Left ventricle myocardium inferior (tissue), 1 donor: ENCODE measurements around the gene ABHD14A. TPM values are rescaled to one million over a fixed set of nuclear protein-coding genes. Genes with fewer than 3 reads are reported as not detected.

Source experiments
- DNase-seq: peaks from one replicate; pipeline ENCODE4 v3.0.0-alpha.2; 2020
- H3K27ac ChIP-seq: fragments of 200-600 bp; replicated peaks from 2 replicates; pipeline ENCODE4 v1.8.0; 2021
- H3K27me3 ChIP-seq: fragments of 200-600 bp; 2 replicates; pipeline ENCODE4 v1.8.0; 2021; ENCODE audit warnings: low read depth
- H3K36me3 ChIP-seq: fragments of 200-600 bp; 2 replicates; pipeline ENCODE4 v1.8.0; 2021
- H3K4me1 ChIP-seq: fragments of 200-600 bp; 2 replicates; pipeline ENCODE4 v1.8.0; 2021
- H3K4me3 ChIP-seq: fragments of 200-600 bp; 2 replicates; pipeline ENCODE4 v1.8.0; 2021; ENCODE audit warnings: mild to moderate bottlenecking, moderate library complexity
- H3K9me3 ChIP-seq: fragments of 200-600 bp; replicated peaks from 2 replicates; pipeline ENCODE4 v1.8.0; 2021
- intact Hi-C: fragments of 100-400 bp; cut with micrococcal nuclease; formaldehyde crosslinking; loops from one replicate; pipeline ENCODE4 v1.11.0; 2022
- total RNA-seq: library from RNA; stranded (reverse); fragmentation: NEBNext Ultra II Directional; extraction: Animal tissue kit (Norgen Biotek cat#: 25700); gene quantifications from one replicate; pipeline ENCODE4 v1.2.1, GENCODE V29; 2021
- TF ChIP-seq, protein P1 (sequence below): fragments of 200-600 bp; IDR thresholded peaks from 2 replicates; pipeline ENCODE4 v1.8.0; 2021; ENCODE audit warnings: antibody characterized with exemption, mild to moderate bottlenecking, borderline replicate concordance
- donor health status: DM: no; HTN: yes; CAD: no; lungs with severe emphysema.

ABHD14A gene
- total RNA-seq, 1 donor from 2014 or later: 25.8 TPM

DNA sequence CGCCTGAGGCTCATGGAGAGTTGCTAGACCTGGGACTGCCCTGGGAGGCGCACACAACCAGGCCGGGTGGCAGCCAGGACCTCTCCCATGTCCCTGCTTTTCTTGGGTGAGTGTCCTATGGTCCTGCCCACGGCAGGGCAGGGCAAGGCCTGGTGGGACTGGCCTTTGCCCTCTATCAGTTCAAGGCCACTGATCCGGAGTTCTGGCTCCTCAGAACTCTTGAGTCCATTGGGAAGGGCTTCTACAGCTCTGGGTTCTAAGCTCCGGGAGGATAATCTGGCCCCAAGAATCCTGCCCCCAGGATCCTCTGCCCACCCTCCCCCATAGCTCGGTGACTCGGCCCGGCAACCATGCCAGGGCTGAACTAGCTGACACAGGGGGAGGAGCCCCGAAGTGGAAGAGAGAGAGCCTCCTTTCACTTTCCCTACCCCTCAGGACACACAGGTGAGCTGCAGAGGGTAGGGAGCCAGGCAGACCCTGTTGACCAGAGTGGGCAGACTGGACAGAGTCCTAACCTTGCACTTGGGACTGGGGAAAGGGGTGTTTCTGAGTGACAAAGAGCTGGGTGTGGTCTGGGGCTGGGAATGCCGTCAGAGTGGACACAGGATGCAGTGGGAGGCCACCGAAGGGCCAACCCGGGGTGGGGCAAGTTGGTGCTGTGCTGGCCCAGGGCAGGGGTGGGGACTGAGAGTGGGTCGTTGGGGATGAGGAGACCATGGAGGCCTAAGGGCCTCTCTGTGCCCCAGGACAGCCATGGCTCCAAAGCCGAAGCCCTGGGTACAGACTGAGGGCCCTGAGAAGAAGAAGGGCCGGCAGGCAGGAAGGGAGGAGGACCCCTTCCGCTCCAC is 32.0 kb upstream of the ABHD14A start:
- H3K9me3 ChIP-seq: no peaks in the 10 kb centered on the region
- peaks cover 36% of the 10 kb centered on the region for H3K4me1 ChIP-seq
- H3K4me3 ChIP-seq: peak overlapping the region; percentile 82
- peak; percentile 54 for DNase-seq
- H3K36me3 ChIP-seq: peaks cover 40% of the 10 kb centered on the region
- peak overlapping the region; percentile 98 for H3K27ac ChIP-seq
- TF ChIP-seq, protein P1, sequence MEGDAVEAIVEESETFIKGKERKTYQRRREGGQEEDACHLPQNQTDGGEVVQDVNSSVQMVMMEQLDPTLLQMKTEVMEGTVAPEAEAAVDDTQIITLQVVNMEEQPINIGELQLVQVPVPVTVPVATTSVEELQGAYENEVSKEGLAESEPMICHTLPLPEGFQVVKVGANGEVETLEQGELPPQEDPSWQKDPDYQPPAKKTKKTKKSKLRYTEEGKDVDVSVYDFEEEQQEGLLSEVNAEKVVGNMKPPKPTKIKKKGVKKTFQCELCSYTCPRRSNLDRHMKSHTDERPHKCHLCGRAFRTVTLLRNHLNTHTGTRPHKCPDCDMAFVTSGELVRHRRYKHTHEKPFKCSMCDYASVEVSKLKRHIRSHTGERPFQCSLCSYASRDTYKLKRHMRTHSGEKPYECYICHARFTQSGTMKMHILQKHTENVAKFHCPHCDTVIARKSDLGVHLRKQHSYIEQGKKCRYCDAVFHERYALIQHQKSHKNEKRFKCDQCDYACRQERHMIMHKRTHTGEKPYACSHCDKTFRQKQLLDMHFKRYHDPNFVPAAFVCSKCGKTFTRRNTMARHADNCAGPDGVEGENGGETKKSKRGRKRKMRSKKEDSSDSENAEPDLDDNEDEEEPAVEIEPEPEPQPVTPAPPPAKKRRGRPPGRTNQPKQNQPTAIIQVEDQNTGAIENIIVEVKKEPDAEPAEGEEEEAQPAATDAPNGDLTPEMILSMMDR: no peak
- no peaks in the 10 kb centered on the region for H3K27me3 ChIP-seq
- intact Hi-C loops: no loop called here

DNA sequence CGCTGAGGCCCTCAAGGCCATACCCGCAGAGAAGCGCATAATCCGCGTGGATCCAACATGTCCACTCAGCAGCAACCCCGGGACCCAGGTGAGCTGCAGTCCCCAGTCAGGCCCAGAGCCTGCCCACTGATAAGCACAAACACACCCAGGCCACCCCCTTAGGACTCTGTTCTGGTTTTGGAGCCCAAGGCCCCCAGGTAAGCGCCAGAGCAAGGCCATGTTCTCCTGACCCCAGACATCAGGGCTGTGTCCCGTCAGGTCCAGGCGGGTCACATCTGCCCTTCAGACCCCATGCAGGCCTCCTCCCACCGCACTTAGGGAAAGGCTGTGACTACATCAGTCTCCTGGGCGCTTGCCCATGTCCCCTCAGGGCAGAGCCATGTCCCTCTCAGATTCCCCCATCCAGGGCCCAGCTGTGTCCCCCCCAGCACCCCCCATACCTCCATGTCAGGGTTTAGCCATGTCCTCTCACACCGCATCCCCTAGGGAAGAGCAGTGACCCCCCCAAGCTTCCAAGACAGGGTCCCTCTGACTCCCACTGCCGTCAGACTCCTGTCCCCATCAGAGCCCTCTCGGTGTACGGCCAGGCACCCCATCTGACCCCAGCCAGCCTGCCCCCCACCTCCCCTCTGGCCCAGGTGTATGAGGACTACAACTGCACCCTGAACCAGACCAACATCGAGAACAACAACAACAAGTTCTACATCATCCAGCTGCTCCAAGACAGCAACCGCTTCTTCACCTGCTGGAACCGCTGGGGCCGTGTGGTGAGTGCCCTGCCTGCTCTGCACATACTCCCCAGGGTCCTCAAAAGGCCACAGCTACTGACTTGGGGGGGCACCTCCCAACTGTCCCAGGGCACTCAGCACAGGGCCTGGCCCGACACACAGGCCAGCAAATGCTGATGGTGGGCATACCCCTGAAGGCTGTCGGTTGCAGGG is 31.1 kb upstream of the ABHD14A start:
- H3K4me1 ChIP-seq: peaks cover 36% of the 10 kb centered on the region
- H3K36me3 ChIP-seq: peaks cover 40% of the 10 kb centered on the region
- H3K4me3 ChIP-seq: peak overlapping the region; percentile 82
- H3K9me3 ChIP-seq: no peaks in the 10 kb centered on the region
- TF ChIP-seq, protein P1: no peak
- intact Hi-C loops: no loop called here
- H3K27me3 ChIP-seq: no peaks in the 10 kb centered on the region
- DNase-seq: no peak
- H3K27ac ChIP-seq: peak overlapping the region; percentile 98

DNA sequence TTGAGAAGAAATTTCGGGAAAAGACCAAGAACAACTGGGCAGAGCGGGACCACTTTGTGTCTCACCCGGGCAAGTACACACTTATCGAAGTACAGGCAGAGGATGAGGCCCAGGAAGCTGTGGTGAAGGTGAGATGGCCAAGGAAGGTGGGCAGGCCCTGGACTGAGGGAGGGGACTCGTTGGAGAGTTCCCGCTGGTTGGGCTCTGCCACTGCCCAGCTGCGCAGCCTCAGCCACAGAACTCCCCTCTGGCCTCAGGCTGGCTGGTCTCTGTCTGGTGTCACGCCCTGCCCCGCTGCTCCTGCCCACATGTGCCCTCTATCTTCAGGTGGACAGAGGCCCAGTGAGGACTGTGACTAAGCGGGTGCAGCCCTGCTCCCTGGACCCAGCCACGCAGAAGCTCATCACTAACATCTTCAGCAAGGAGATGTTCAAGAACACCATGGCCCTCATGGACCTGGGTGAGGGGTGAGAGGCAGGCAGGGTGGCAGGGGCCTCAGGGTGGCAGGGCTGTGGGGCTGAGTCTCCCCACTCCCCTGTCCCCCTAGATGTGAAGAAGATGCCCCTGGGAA is 30.3 kb upstream of the ABHD14A start:
- no peak for DNase-seq

DNA sequence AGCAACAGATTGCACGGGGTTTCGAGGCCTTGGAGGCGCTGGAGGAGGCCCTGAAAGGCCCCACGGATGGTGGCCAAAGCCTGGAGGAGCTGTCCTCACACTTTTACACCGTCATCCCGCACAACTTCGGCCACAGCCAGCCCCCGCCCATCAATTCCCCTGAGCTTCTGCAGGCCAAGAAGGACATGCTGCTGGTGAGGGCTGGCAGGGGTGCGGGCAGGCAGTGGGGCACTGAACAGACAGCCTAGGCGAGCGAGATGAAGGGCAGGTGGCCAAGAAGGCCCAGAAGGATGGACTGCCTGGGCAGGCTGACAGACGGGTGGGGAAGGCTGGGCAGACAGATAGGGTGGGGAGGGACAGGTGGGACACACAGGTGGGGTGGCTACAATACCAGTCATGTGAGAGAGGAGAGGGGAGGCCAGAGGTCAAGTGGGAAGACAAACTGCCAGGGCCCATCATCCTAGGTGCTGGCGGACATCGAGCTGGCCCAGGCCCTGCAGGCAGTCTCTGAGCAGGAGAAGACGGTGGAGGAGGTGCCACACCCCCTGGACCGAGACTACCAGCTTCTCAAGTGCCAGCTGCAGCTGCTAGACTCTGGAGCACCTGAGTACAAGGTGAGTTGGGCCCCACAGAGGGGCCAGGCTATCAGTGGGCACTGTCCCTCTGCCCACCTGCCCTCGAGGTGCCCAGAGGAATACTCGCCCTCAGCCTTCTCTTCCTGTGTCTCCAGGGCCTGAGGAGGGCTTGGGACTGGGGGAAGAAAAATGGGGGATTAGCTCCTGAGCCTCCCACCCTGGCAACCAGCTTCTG is 29.6 kb upstream of the ABHD14A start:
- DNase-seq: no peak

More for the DNA sequence above, 30.3 kb upstream of the ABHD14A start:
- no peaks in the 10 kb centered on the region for H3K27me3 ChIP-seq
- H3K27ac ChIP-seq: no peak overlapping the region
- intact Hi-C loops: no loop called here
- peaks cover 35% of the 10 kb centered on the region for H3K36me3 ChIP-seq
- H3K9me3 ChIP-seq: no peaks in the 10 kb centered on the region
- H3K4me1 ChIP-seq: peaks cover 36% of the 10 kb centered on the region
- TF ChIP-seq, protein P1: no peak
- no peak overlapping the region for H3K4me3 ChIP-seq

More for the DNA sequence above, 29.6 kb upstream of the ABHD14A start:
- H3K4me1 ChIP-seq: peaks cover 31% of the 10 kb centered on the region
- intact Hi-C loops: no loop called here
- peaks cover 38% of the 10 kb centered on the region for H3K36me3 ChIP-seq
- TF ChIP-seq, protein P1: no peak
- no peaks in the 10 kb centered on the region for H3K27me3 ChIP-seq
- H3K27ac ChIP-seq: no peak overlapping the region
- H3K4me3 ChIP-seq: no peak overlapping the region
- no peaks in the 10 kb centered on the region for H3K9me3 ChIP-seq
